ENCODE measurements around the gene ITGBL1.

ITGBL1 gene

DNA sequence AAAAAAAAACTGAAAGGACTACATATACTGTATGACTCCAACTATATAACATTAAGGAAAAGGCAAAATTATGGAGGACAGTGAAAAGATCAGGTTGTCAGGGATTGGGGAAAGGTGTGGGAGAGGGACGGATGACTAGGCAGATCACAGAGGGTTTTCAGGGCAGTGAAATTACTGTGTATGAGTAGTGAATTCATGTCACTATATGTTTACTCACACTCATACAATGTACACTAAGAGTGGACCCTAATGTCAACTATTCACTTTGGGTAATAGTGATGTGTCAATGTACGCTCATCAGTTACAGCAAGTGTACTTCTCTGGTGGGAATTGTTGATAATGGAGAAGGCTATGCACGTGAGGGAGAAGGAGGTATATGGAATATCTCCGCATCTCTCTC lies 144.3 kb downstream of the ITGBL1 start:
- no peak overlapping the region for H3K27ac ChIP-seq (ENCODE audit: low read length)
- H3K36me3 ChIP-seq (ENCODE audit: control insufficient read depth in 2 of 2, insufficient read depth in 2 of 2, low read length in 2 of 2), result no peaks in the 10 kb centered on the region
- H3K4me1 ChIP-seq (ENCODE audit: control insufficient read depth, insufficient read depth, low read length), result no peaks in the 10 kb centered on the region
- no peak overlapping the region for H3K9ac ChIP-seq (ENCODE audit: low read length in 2 of 2)
- H3K27me3 ChIP-seq (ENCODE audit: control insufficient read depth in 1 of 2, insufficient read depth in 2 of 2, low read length in 2 of 2), result no peaks in the 10 kb centered on the region
- peaks cover 0 to 9% of the 10 kb centered on the region in 2 donors for H3K9me3 ChIP-seq (ENCODE audit: control insufficient read depth in 2 of 2, low read length in 2 of 2)
- H3K4me3 ChIP-seq (ENCODE audit: low read length in 2 of 2), result no peak overlapping the region

DNA sequence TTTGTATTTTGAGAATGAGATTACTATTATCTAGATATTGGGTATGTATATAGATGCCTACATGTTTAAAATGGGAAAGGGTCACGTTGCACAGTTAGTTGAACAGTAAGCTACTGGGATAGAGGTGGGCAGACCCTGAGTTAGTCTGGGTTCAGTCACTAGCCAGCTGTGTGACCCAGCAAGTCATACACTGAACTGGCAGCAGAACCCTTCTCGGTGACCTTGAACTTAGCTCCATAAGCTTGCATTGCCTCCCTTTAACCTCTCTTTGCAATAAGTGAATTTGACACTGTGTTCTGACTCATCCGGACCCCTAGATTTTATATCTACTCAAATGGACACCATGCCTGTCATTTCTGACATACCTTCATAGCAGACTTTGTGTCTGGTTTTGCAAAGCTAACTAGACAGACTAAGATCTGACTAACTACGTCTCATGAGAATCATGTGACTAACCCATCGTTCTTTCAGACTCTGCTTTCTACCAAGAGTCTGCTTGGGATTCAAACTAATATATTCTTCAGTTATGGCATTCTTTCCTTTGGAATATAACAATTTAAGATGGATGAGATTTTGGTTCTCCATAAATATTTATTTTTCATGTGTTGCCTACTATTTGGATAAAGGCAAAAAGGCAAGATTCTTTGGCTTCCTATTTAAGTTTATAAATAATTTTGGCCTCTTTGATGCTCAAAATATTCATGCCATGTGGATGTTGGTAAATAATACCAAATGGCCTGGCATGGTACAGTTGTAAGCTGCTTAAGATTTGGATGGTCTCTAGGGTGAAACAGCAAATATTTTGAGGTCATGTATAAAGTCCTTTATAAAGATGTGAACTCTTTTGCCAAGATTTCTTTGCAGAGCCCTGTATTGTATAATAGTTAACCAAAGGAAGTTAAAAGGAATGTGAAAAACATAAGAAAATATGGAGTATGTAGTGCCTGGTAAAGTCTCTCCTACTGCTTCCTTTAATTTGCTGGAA lies 159.3 kb downstream of the ITGBL1 start:
- no peak overlapping the region for H3K9ac ChIP-seq (ENCODE audit: low read length in 2 of 2)
- no peaks in the 10 kb centered on the region for H3K9me3 ChIP-seq (ENCODE audit: control insufficient read depth in 2 of 2, low read length in 2 of 2)
- H3K36me3 ChIP-seq (ENCODE audit: control insufficient read depth in 2 of 2, insufficient read depth in 2 of 2, low read length in 2 of 2), result no peaks in the 10 kb centered on the region
- no peaks in the 10 kb centered on the region for H3K4me1 ChIP-seq (ENCODE audit: control insufficient read depth, insufficient read depth, low read length)
- no peak overlapping the region for H3K27ac ChIP-seq (ENCODE audit: low read length)
- H3K27me3 ChIP-seq (ENCODE audit: control insufficient read depth in 1 of 2, insufficient read depth in 2 of 2, low read length in 2 of 2), result no peaks in the 10 kb centered on the region
- H3K4me3 ChIP-seq (ENCODE audit: low read length in 2 of 2), result no peak overlapping the region

DNA sequence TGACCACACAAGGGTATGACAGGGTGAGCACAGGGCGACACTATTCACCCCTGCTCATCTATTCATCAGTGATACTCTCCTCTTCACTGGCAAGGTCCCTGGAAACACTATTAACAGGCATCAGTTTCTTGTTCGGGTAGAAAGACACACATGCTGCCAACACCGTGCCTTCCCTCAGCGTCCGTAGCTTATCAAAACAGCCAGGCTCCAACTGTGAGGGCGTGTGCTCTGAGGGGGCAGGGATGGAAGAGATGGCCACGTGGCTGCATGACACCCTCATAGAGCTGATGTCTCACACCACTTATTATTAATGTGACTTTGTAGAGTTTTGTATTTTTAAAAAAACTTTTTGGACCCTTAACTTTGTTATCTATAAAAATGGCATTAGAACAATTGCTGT lies 160.3 kb downstream of the ITGBL1 start:
- H3K4me3 ChIP-seq (ENCODE audit: low read length in 2 of 2), result no peak overlapping the region
- no peaks in the 10 kb centered on the region for H3K9me3 ChIP-seq (ENCODE audit: control insufficient read depth in 2 of 2, low read length in 2 of 2)
- H3K27ac ChIP-seq (ENCODE audit: low read length), result no peak overlapping the region
- no peaks in the 10 kb centered on the region for H3K27me3 ChIP-seq (ENCODE audit: control insufficient read depth in 1 of 2, insufficient read depth in 2 of 2, low read length in 2 of 2)
- no peaks in the 10 kb centered on the region for H3K36me3 ChIP-seq (ENCODE audit: control insufficient read depth in 2 of 2, insufficient read depth in 2 of 2, low read length in 2 of 2)
- H3K9ac ChIP-seq (ENCODE audit: low read length in 2 of 2), result no peak overlapping the region
- no peaks in the 10 kb centered on the region for H3K4me1 ChIP-seq (ENCODE audit: control insufficient read depth, insufficient read depth, low read length)

DNA sequence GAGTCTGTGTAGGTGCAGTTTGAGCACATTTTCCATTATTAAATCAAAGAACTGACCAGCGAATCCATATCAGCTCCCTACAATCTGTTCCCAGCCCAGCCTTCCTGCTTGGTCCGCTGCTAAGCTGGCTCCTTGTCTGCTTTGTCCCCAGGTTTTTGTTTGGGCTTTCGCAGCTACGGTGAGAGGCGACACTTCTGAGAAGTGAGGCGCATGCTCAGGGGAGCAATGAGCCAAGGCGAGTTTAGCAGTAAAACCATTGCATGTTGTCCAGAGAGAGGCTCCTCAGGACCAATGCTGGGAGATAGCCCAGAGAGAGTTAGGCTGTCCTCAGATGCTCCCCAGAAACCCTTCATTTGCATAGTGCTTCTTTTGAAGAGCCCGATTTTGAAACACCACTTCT lies 162.0 kb downstream of the ITGBL1 start:
- no peak overlapping the region for H3K4me3 ChIP-seq (ENCODE audit: low read length in 2 of 2)
- no peaks in the 10 kb centered on the region for H3K9me3 ChIP-seq (ENCODE audit: control insufficient read depth in 2 of 2, low read length in 2 of 2)
- H3K27ac ChIP-seq (ENCODE audit: low read length), result no peak overlapping the region
- H3K36me3 ChIP-seq (ENCODE audit: control insufficient read depth in 2 of 2, insufficient read depth in 2 of 2, low read length in 2 of 2), result no peaks in the 10 kb centered on the region
- H3K9ac ChIP-seq (ENCODE audit: low read length in 2 of 2), result no peak overlapping the region
- H3K4me1 ChIP-seq (ENCODE audit: control insufficient read depth, insufficient read depth, low read length), result no peaks in the 10 kb centered on the region
- H3K27me3 ChIP-seq (ENCODE audit: control insufficient read depth in 1 of 2, insufficient read depth in 2 of 2, low read length in 2 of 2), result no peaks in the 10 kb centered on the region

DNA sequence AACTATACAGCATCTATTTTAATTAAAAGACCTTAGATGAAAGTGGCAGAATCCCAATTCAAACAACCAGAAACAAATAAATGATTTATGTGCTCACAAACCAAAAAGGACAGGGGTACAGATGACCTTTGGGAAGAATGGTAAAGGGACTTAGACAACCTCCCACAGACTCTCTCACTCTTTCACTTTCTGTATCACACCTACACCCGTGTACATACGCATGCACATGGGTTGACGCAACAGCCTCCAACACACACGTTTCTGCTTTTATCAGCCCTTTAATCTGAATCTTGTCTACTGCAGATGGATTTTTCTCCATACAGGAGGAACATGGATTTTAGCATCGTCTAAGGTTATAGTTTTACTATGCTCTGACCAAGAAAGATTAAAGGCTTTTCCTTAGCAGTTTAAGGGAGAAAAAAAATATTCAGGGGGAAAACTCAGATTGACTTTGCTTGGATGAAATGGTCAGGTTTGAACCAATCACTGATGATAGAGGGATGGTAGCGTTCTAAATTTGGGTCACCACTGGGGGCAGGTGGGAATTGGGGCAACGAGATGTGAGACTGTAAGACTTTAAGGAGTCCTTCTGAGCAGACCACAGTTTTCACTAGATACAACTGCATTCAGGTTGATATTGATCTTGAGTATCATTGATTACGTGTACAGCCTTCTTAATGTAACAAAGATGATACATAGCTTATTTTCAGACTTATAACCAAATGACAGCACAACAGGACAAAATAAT lies 166.1 kb downstream of the ITGBL1 start:
- no peaks in the 10 kb centered on the region for H3K4me1 ChIP-seq (ENCODE audit: control insufficient read depth, insufficient read depth, low read length)
- no peak overlapping the region for H3K4me3 ChIP-seq (ENCODE audit: low read length in 2 of 2)
- no peak overlapping the region for H3K9ac ChIP-seq (ENCODE audit: low read length in 2 of 2)
- no peaks in the 10 kb centered on the region for H3K36me3 ChIP-seq (ENCODE audit: control insufficient read depth in 2 of 2, insufficient read depth in 2 of 2, low read length in 2 of 2)
- H3K27me3 ChIP-seq (ENCODE audit: control insufficient read depth in 1 of 2, insufficient read depth in 2 of 2, low read length in 2 of 2), result no peaks in the 10 kb centered on the region
- no peaks in the 10 kb centered on the region for H3K9me3 ChIP-seq (ENCODE audit: control insufficient read depth in 2 of 2, low read length in 2 of 2)
- no peak overlapping the region for H3K27ac ChIP-seq (ENCODE audit: low read length)

DNA sequence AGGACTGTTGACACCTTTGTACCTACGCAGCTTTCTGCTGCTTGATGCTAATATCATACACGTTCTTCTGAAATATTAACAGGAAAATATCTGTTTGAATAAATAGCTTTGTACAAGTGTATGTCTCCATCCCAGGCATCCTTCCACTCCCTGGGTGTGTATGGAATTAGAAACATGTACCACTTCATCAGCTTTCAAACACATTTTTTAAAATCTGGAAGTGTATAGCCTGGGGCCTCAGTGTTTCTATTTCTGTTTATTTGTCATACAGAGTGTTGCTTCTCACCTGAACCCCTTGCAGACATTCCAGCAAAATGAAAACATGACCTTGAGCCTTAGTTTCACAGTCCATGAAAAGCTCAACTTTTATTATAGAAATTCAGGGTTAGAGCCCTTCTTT lies 168.6 kb downstream of the ITGBL1 start:
- H3K9me3 ChIP-seq (ENCODE audit: control insufficient read depth in 2 of 2, low read length in 2 of 2), result no peaks in the 10 kb centered on the region
- no peak overlapping the region for H3K27ac ChIP-seq (ENCODE audit: low read length)
- H3K4me3 ChIP-seq (ENCODE audit: low read length in 2 of 2), result no peak overlapping the region
- H3K36me3 ChIP-seq (ENCODE audit: control insufficient read depth in 2 of 2, insufficient read depth in 2 of 2, low read length in 2 of 2), result no peaks in the 10 kb centered on the region
- H3K4me1 ChIP-seq (ENCODE audit: control insufficient read depth, insufficient read depth, low read length), result no peaks in the 10 kb centered on the region
- no peaks in the 10 kb centered on the region for H3K27me3 ChIP-seq (ENCODE audit: control insufficient read depth in 1 of 2, insufficient read depth in 2 of 2, low read length in 2 of 2)
- no peak overlapping the region for H3K9ac ChIP-seq (ENCODE audit: low read length in 2 of 2)

DNA sequence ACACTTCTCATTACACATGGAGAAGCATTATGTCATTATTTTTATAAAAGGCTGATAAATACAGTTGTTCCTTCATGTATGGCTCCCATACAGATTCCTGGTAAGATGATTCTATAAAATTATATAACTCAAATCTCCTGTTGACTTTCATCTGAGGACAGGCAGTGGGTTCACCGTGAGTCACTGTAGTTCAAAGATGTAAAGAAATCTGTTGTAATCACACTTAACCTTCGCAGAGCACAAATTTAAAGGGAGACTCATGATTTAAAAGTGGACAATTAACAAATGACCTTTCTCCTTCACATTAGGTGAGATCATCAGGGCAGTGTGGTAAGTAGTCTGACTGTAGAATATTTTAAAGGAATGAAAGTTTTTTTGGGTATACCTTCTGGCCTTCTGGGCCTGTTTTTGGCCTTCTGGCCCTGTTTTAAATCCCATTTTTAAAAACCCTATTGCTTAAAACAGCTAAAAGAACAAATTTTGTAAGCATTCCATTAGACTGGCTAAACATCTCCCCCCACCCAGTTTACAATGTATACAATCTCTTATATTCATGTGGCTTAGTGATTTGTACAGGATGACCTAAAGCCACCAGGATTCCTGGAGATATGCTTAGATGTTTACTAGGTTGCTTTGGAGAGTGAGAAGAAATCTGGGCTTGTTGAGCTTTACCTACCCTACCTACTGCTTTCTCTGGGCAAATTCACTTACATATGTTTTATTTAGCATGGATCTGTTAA lies 171.2 kb downstream of the ITGBL1 start:
- Histone ChIP-seq H3K4me3 (ENCODE audit: low read length in 2 of 2) (peak overlapping the region in 1 of 2 donors; percentile 43), H3K27me3 (ENCODE audit: control insufficient read depth in 1 of 2, insufficient read depth in 2 of 2, low read length in 2 of 2) (no peaks in the 10 kb centered on the region), H3K9me3 (ENCODE audit: control insufficient read depth in 2 of 2, low read length in 2 of 2) (no peaks in the 10 kb centered on the region), H3K27ac (ENCODE audit: low read length) (no peak overlapping the region), H3K4me1 (ENCODE audit: control insufficient read depth, insufficient read depth, low read length) (no peaks in the 10 kb centered on the region), H3K36me3 (ENCODE audit: control insufficient read depth in 2 of 2, insufficient read depth in 2 of 2, low read length in 2 of 2) (no peaks in the 10 kb centered on the region), H3K9ac (ENCODE audit: low read length in 2 of 2) (peak overlapping the region in 1 of 2 donors; percentile 35)

DNA sequence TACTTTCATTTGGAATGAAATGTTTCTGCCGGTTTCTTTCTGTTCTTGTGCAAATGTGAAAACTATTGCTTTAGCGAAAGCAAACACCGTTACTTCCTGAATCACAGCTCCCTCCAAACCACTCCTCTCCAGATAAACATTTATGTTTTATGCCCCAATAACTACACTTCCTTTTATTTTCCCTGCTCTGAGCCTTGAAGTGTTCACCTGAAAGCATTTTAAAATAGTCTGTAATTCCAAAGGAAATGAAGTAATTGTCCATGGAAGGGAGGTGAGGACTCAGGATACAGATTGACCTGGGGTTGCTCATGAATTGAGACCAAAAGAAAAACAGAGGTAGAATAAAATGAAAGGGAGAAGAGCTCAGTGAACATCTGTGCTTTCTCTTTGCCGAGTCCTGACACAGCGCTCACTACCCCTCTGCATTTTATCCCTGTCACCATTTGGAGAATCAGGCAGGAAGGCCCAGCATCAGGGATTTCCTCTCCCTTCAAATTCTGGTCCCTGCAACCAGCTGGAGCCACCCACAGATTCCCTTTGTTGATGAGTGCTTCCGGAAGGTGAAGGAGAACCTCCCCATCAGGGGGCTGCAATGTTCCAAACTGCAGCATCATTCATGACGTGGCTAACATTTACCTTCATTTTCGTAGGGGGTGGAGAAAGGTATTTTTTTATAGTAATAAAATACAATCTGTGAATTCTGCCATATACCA lies 171.9 kb downstream of the ITGBL1 start:
- peak overlapping the region; percentile 21 to 35 for H3K9ac ChIP-seq (ENCODE audit: low read length in 2 of 2)
- H3K4me3 ChIP-seq (ENCODE audit: low read length in 2 of 2), result peak overlapping the region in 1 of 2 donors; percentile 43
- H3K27ac ChIP-seq (ENCODE audit: low read length), result peak overlapping the region; percentile 19

DNA sequence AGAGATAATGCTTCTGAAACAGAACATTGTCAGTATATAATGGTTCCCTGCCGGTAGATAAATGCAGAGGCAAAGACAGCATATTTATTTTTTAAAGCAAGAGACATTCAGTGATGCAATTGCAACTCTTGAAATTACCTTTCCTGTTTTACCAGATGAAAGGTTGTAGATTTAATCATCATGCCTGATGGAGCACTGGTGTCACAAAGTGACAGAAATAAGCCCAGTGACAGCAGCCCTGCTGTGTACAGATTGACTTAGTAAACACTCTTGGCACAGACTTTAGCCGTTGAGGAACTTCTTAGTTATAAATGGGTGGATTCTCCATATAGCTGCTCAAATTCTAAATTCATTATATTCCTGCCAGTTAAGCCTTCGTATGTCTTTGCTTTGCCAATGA lies 172.5 kb downstream of the ITGBL1 start:
- no peaks in the 10 kb centered on the region for H3K9me3 ChIP-seq (ENCODE audit: control insufficient read depth in 2 of 2, low read length in 2 of 2)
- no peaks in the 10 kb centered on the region for H3K4me1 ChIP-seq (ENCODE audit: control insufficient read depth, insufficient read depth, low read length)
- no peaks in the 10 kb centered on the region for H3K36me3 ChIP-seq (ENCODE audit: control insufficient read depth in 2 of 2, insufficient read depth in 2 of 2, low read length in 2 of 2)
- H3K27ac ChIP-seq (ENCODE audit: low read length), result no peak overlapping the region
- H3K4me3 ChIP-seq (ENCODE audit: low read length in 2 of 2), result no peak overlapping the region
- H3K27me3 ChIP-seq (ENCODE audit: control insufficient read depth in 1 of 2, insufficient read depth in 2 of 2, low read length in 2 of 2), result no peaks in the 10 kb centered on the region
- H3K9ac ChIP-seq (ENCODE audit: low read length in 2 of 2), result no peak overlapping the region

More for the DNA sequence above, 171.9 kb downstream of the ITGBL1 start:
- Histone ChIP-seq H3K27me3 (ENCODE audit: control insufficient read depth in 1 of 2, insufficient read depth in 2 of 2, low read length in 2 of 2) (no peaks in the 10 kb centered on the region), H3K9me3 (ENCODE audit: control insufficient read depth in 2 of 2, low read length in 2 of 2) (no peaks in the 10 kb centered on the region), H3K4me1 (ENCODE audit: control insufficient read depth, insufficient read depth, low read length) (no peaks in the 10 kb centered on the region), H3K36me3 (ENCODE audit: control insufficient read depth in 2 of 2, insufficient read depth in 2 of 2, low read length in 2 of 2) (no peaks in the 10 kb centered on the region)

DNA sequence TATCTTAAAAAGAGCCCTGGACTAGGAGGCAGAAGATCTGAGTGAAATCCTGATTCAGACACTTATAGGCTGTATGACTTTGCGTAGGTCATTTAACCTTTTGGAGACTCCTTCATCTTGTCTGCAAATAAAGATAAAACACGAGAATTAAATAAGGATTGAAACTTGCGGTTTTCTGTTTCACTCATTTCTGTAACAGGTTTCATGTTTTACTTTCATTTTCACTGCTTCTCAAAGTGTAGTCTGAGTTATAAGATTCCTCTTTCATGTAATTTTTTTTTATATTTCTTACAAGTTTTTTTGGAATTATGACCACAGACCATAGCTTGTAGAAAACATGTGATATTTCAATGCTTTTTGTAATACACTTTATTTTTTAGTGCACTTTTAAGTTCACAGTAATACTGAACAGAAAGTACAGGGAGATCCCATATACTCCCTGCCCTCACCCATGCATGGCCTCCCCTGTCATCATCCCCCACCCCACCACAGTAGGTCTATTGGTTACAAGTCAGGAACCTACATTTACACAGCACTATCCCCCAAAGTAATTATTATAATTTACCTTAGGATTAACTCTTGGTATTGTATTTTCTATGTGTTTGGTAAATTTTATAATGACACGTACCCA lies 174.6 kb downstream of the ITGBL1 start:
- no peak overlapping the region for H3K9ac ChIP-seq (ENCODE audit: low read length in 2 of 2)
- no peak overlapping the region for H3K27ac ChIP-seq (ENCODE audit: low read length)
- no peaks in the 10 kb centered on the region for H3K9me3 ChIP-seq (ENCODE audit: control insufficient read depth in 2 of 2, low read length in 2 of 2)
- peak overlapping the region; percentile 36 to 41 for H3K4me3 ChIP-seq (ENCODE audit: low read length in 2 of 2)
- H3K4me1 ChIP-seq (ENCODE audit: control insufficient read depth, insufficient read depth, low read length), result no peaks in the 10 kb centered on the region
- H3K36me3 ChIP-seq (ENCODE audit: control insufficient read depth in 2 of 2, insufficient read depth in 2 of 2, low read length in 2 of 2), result no peaks in the 10 kb centered on the region
- H3K27me3 ChIP-seq (ENCODE audit: control insufficient read depth in 1 of 2, insufficient read depth in 2 of 2, low read length in 2 of 2), result no peaks in the 10 kb centered on the region

Measured in stomach smooth muscle (tissue), 2 donors.